HepG2 (cell line): Measurements from ENCODE around the gene BIRC7. TPM values are rescaled to one million over a fixed set of nuclear protein-coding genes. Genes with fewer than 3 reads are reported as not detected.

Experiments
- DPF2 ChIP-seq: sonication (generic); formaldehyde crosslinking; IDR thresholded peaks from 2 replicates; pipeline ENCODE4 v1.4.0; 2020; ENCODE audit warnings: mild to moderate bottlenecking, low read depth, missing genetic modification reagents, borderline replicate concordance
- KLF9 ChIP-seq: IDR thresholded peaks from 2 replicates; pipeline ENCODE4 v1.6.1; 2016; ENCODE audit warnings: low read depth
- PRPF4 ChIP-seq: fragments of 200-400 bp; formaldehyde crosslinking; IDR thresholded peaks from 2 replicates; pipeline ENCODE4 v1.6.1; 2016; ENCODE audit warnings: low read length, low read depth; ENCODE audit not compliant: poor library complexity, severe bottlenecking
- SRF ChIP-seq: IDR thresholded peaks from 2 replicates; pipeline ENCODE4 v1.6.1; 2011; ENCODE audit warnings: mild to moderate bottlenecking, low read depth, low read length, moderate library complexity
- TBX3 ChIP-seq: fragments of 450-650 bp; IDR thresholded peaks from 2 replicates; pipeline ENCODE4 v1.6.1; 2017; ENCODE audit warnings: antibody characterized with exemption, mild to moderate bottlenecking, inconsistent platforms, borderline replicate concordance
- TCF12 ChIP-seq, 2 experiments: fragments of 450-650 bp in 1 of 2; sonication (generic) in 1 of 2; formaldehyde crosslinking in 1 of 2; IDR thresholded peaks; 2 replicates each; pipeline versions ENCODE4 v1.6.1 to v1.8.0; 2017 to 2022; ENCODE audit warnings: antibody characterized with exemption in 1 of 2, mild to moderate bottlenecking in 1 of 2, missing genetic modification reagents in 1 of 2, moderate library complexity in 1 of 2
- ZFP36 ChIP-seq: fragments of 150-350 bp; IDR thresholded peaks from 2 replicates; pipeline ENCODE4 v1.6.1; 2018; ENCODE audit warnings: borderline replicate concordance, low read length, low read depth; ENCODE audit not compliant: partially characterized antibody
- ZNF205 ChIP-seq: IDR thresholded peaks from 2 replicates; pipeline ENCODE4 v1.6.1; 2018; ENCODE audit warnings: missing biosample characterization, missing genetic modification reagents
- ZNF274 ChIP-seq: sonication (generic); formaldehyde crosslinking; IDR thresholded peaks from 2 replicates; pipeline ENCODE4 v1.5.1; 2020; ENCODE audit warnings: mild to moderate bottlenecking, missing genetic modification reagents
- ZNF367 ChIP-seq: sonication (generic); formaldehyde crosslinking; IDR thresholded peaks from 2 replicates; pipeline ENCODE4 v1.4.0; 2020; ENCODE audit warnings: missing genetic modification reagents, borderline replicate concordance
- ZNF431 ChIP-seq: sonication (generic); formaldehyde crosslinking; IDR thresholded peaks from 2 replicates; pipeline ENCODE4 v1.9.0; 2022; ENCODE audit warnings: missing genetic modification reagents, low read depth, mild to moderate bottlenecking, borderline replicate concordance
- polyA plus RNA-seq, 8 experiments: library from polyadenylated mRNA; depleted of rRNA in 3 of 8; stranded (reverse) in 7 of 8; unstranded in 1 of 8; fragments of >200 nt; fragmentation: Illumina TruSeq in 4 of 8; extraction: Trizol in 4 of 8; gene quantifications; 2 replicates each; pipeline versions ENCODE4 v1.2.1 to v1.2.3, GENCODE V29; 2011 to 2016; ENCODE audit warnings: low read depth in 4 of 8, missing spikeins in 1 of 8, mixed read lengths in 1 of 8; ENCODE audit not compliant: insufficient read depth in 1 of 8
- total RNA-seq, 5 experiments: library from RNA; depleted of rRNA; stranded (reverse); fragments of >200 nt; fragmentation: Illumina TruSeq; extraction: Trizol; gene quantifications; 2 replicates each; pipeline ENCODE4 v1.2.3, GENCODE V29; 2016; ENCODE audit warnings: low read depth in 1 of 5
- TF ChIP-seq, protein P1 (sequence below), 2 experiments: sonication (generic) in 1 of 2; formaldehyde crosslinking in 1 of 2; IDR thresholded peaks; 2 replicates each; pipeline versions ENCODE4 v1.6.1 to v1.9.0; 2014 to 2022; ENCODE audit warnings: antibody characterized with exemption in 1 of 2, borderline replicate concordance in 1 of 2, inconsistent platforms in 1 of 2, low read depth in 1 of 2, missing genetic modification reagents in 1 of 2
- TF ChIP-seq, protein P2 (sequence below): sonication (generic); formaldehyde crosslinking; IDR thresholded peaks from 2 replicates; pipeline ENCODE4 v1.5.1; 2020; ENCODE audit warnings: mild to moderate bottlenecking, moderate library complexity, missing genetic modification reagents
- TF ChIP-seq, protein P3 (sequence below): IDR thresholded peaks from 2 replicates; pipeline ENCODE4 v1.6.1; 2016; ENCODE audit warnings: low read depth, control low read depth

BIRC7 gene
- total and polyA plus RNA-seq, 2 of the 13 experiments (the other 11 are each of a cell fraction or from before 2014, with no cell fraction given), result 0.27 to 5.1 TPM

DNA sequence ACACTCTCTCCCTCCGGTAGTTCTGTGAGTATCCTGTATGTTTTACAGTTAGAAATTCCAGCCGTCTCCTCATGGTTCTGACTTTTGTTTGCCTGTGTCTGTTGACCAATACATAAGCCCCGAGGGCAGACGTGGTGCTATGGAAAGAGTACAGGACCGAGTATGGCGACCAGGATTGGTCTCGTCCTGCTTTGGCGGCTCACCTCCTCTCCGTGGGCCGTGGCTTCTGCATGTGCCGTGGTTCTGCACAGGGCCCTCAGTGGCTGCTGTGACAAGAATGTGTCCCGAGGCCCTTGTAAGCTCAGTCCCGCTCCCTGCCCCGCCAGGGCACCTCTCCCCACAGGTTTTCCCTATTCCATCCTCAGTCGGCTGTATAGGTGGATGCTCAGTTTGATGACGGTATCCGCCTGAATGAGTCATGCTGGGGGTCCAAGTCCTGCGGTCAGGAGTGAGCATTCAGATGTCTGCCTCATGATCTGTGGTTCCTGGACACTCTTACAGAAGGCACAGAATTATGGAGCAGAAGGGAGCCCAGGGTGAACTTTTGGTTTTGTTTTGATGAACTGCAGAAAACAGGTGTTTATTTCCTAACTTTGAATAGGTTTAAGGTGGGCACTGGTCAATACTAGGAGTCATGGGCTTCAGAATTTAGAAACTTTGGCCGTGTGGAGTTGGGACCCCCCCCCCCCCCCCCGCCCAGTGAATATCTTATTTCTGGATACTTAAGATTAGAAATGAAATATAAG lies 38.1 kb downstream of the BIRC7 start (continued):
- TF ChIP-seq, protein P1, sequence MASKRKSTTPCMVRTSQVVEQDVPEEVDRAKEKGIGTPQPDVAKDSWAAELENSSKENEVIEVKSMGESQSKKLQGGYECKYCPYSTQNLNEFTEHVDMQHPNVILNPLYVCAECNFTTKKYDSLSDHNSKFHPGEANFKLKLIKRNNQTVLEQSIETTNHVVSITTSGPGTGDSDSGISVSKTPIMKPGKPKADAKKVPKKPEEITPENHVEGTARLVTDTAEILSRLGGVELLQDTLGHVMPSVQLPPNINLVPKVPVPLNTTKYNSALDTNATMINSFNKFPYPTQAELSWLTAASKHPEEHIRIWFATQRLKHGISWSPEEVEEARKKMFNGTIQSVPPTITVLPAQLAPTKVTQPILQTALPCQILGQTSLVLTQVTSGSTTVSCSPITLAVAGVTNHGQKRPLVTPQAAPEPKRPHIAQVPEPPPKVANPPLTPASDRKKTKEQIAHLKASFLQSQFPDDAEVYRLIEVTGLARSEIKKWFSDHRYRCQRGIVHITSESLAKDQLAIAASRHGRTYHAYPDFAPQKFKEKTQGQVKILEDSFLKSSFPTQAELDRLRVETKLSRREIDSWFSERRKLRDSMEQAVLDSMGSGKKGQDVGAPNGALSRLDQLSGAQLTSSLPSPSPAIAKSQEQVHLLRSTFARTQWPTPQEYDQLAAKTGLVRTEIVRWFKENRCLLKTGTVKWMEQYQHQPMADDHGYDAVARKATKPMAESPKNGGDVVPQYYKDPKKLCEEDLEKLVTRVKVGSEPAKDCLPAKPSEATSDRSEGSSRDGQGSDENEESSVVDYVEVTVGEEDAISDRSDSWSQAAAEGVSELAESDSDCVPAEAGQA (IDR thresholded peaks at IDR 0.05; ENCODE audit: low read depth), result no peak
- TF ChIP-seq, protein P1 (CRISPR knock-in tag; IDR thresholded peaks at IDR 0.05; ENCODE audit: borderline replicate concordance), result no peak
- TF ChIP-seq SRF (no peak), ZFP36 (no peak), ZNF274 (peak; percentile 88), ZNF205 (0 out of 2 replicates have a peak, but pooled peaks have one; percentile 21), PRPF4 (no peak), TBX3 (no peak), DPF2 (CRISPR knock-in tag) (no peak), KLF9 (CRISPR knock-in tag) (no peak), ZNF431 (CRISPR knock-in tag) (no peak), TCF12 (IDR thresholded peaks at IDR 0.05) (no peak), TCF12 (CRISPR knock-in tag; IDR thresholded peaks at IDR 0.05) (0 out of 2 replicates have a peak, but pooled peaks have one; percentile 41), ZNF367 (CRISPR knock-in tag) (no peak)
- TF ChIP-seq, protein P2, sequence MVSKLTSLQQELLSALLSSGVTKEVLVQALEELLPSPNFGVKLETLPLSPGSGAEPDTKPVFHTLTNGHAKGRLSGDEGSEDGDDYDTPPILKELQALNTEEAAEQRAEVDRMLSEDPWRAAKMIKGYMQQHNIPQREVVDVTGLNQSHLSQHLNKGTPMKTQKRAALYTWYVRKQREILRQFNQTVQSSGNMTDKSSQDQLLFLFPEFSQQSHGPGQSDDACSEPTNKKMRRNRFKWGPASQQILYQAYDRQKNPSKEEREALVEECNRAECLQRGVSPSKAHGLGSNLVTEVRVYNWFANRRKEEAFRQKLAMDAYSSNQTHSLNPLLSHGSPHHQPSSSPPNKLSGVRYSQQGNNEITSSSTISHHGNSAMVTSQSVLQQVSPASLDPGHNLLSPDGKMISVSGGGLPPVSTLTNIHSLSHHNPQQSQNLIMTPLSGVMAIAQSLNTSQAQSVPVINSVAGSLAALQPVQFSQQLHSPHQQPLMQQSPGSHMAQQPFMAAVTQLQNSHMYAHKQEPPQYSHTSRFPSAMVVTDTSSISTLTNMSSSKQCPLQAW (CRISPR knock-in tag), result 0 out of 2 replicates have a peak, but pooled peaks have one; percentile 40
- TF ChIP-seq, protein P3, sequence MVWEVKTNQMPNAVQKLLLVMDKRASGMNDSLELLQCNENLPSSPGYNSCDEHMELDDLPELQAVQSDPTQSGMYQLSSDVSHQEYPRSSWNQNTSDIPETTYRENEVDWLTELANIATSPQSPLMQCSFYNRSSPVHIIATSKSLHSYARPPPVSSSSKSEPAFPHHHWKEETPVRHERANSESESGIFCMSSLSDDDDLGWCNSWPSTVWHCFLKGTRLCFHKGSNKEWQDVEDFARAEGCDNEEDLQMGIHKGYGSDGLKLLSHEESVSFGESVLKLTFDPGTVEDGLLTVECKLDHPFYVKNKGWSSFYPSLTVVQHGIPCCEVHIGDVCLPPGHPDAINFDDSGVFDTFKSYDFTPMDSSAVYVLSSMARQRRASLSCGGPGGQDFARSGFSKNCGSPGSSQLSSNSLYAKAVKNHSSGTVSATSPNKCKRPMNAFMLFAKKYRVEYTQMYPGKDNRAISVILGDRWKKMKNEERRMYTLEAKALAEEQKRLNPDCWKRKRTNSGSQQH (CRISPR knock-in tag), result no peak; the same call in 1 of the 2 replicates
